Peyer's patch (tissue), 4 donors: ENCODE data around the gene DEPP1. TPM values are rescaled to one million over a fixed set of nuclear protein-coding genes. Genes with fewer than 3 reads are reported as not detected.

Experiments used
- DNase-seq, 3 donors: peaks; one replicate each; pipeline ENCODE4 v3.0.0-alpha.2; 2017 to 2019
- H3K27ac ChIP-seq, 4 donors: fragments of 200-600 bp; sonication (generic); one replicate each; pipeline ENCODE4 v1.5.1; 2016 to 2019
- H3K27me3 ChIP-seq, 2 donors: fragments of 200-600 bp; sonication (generic); one replicate each; pipeline ENCODE4 v1.5.1; 2019
- H3K36me3 ChIP-seq, 3 donors: fragments of 200-600 bp; sonication (generic); one replicate each; pipeline ENCODE4 v1.5.1; 2016 to 2019
- H3K4me1 ChIP-seq, 4 donors: fragments of 200-600 bp; sonication (generic); one replicate each; pipeline ENCODE4 v1.5.1; 2016 to 2019
- H3K4me3 ChIP-seq, 4 donors: fragments of 200-600 bp; sonication (generic); 1 replicate in 3 of 4; 2 replicates in 1 of 4; pipeline ENCODE4 v1.5.1; 2016 to 2019; ENCODE audit warnings: mild to moderate bottlenecking in 1 of 4
- H3K9me3 ChIP-seq, 4 donors: fragments of 200-600 bp; sonication (generic); one replicate each; pipeline ENCODE4 v1.5.1; 2016 to 2019; ENCODE audit warnings: mild to moderate bottlenecking in 1 of 4
- CTCF ChIP-seq, 6 experiments: fragments of 450-650 bp in 4 of 6; fragments of 200-600 bp in 2 of 6; sonication (generic) in 1 of 6; IDR thresholded peaks; one replicate each; pipeline ENCODE4 v1.5.1; 2017 to 2019; ENCODE audit warnings: antibody characterized with exemption in 6 of 6, mild to moderate bottlenecking in 3 of 6, moderate library complexity in 1 of 6
- POLR2A ChIP-seq, 2 donors: fragments of 450-650 bp; IDR thresholded peaks; one replicate each; pipeline ENCODE4 v1.5.1; 2017; ENCODE audit warnings: antibody characterized with exemption in 2 of 2, mild to moderate bottlenecking in 2 of 2, moderate library complexity in 2 of 2
- total RNA-seq, 4 donors: library from RNA; depleted of rRNA; stranded (reverse); fragments of >200 nt; gene quantifications; one replicate each; pipeline ENCODE4 v1.1.0, GENCODE V29; 2016

The DEPP1 gene
- total RNA-seq, 4 donors from 2014 or later: 3.9 to 96.0 (median 49.8) TPM

- DNase-seq: no peak
- no peak for TF ChIP-seq CTCF (IDR thresholded peaks at IDR 0.05)
- no peak for TF ChIP-seq POLR2A (IDR thresholded peaks at IDR 0.05)
- Histone ChIP-seq H3K4me3 (no peak overlapping the region), H3K27ac (no peak overlapping the region), H3K36me3 (no peaks in the 10 kb centered on the region), H3K4me1 (no peaks in the 10 kb centered on the region), H3K9me3 (no peaks in the 10 kb centered on the region), H3K27me3 (no peaks in the 10 kb centered on the region)
Measured at GRCh38 chr10:44926751-44927351, 51.8 kb downstream of the DEPP1 start.

Other genes with a start within 250 kb of the DEPP1 start
- under 1 TPM in 1 of 4 donors, not detected in 3; 0.53 TPM for gene TMEM72, start 67.5 kb downstream of the DEPP1 start, total RNA-seq
- gene RASSF4, start 19.0 kb downstream of the DEPP1 start, total RNA-seq: 10 to 100 TPM; 62.7 to 99.6 (median 68.2) TPM
- 10 to 100 TPM in 1 of 4 donors, 1 to 10 TPM in 3; 4.7 to 19.0 (median 8.0) TPM for gene ZNF22, start 22.1 kb upstream of the DEPP1 start, total RNA-seq